Mucosa of descending colon (tissue), 3 donors: ENCODE measurements around the gene EIF4G3. TPM values are rescaled to one million over a fixed set of nuclear protein-coding genes. Genes with fewer than 3 reads are reported as not detected.

Experiments
- ATAC-seq: fragments of 200-7000 bp; cut with Tn5 transposase; one replicate; pipeline ENCODE4 v1.9.1; 2020; ENCODE audit warnings: mild to moderate bottlenecking, moderate library complexity
- DNase-seq, 3 donors: peaks; one replicate each; pipeline ENCODE4 v3.0.0-alpha.2; 2020
- H3K36me3 ChIP-seq: fragments of 200-600 bp; one replicate; pipeline ENCODE4 v1.8.0; 2021; ENCODE audit warnings: low read depth, mild to moderate bottlenecking
- H3K4me1 ChIP-seq: fragments of 200-600 bp; one replicate; pipeline ENCODE4 v1.8.0; 2021; ENCODE audit warnings: low read depth, mild to moderate bottlenecking
- H3K4me3 ChIP-seq: fragments of 200-600 bp; one replicate; pipeline ENCODE4 v1.8.0; 2021; ENCODE audit warnings: mild to moderate bottlenecking
- H3K9me3 ChIP-seq: fragments of 200-600 bp; one replicate; pipeline ENCODE4 v1.8.0; 2021; ENCODE audit warnings: mild to moderate bottlenecking
- CTCF ChIP-seq: fragments of 200-600 bp; IDR thresholded peaks from one replicate; pipeline ENCODE4 v1.8.0; 2022; ENCODE audit warnings: antibody characterized with exemption, mild to moderate bottlenecking
- intact Hi-C, 2 donors: fragments of 100-400 bp; cut with DNase I in 1 of 2; cut with micrococcal nuclease in 1 of 2; formaldehyde crosslinking; loops; one replicate each; pipeline versions ENCODE4 v1.11.0 to v1.11.1; 2022; cut with DNase I, micrococcal nuclease
- total RNA-seq, 3 donors: library from RNA; stranded (reverse); fragmentation: NEBNext Ultra II Directional in 2 of 3; extraction: Animal tissue kit (Norgen Biotek cat#: 25700) in 2 of 3; gene quantifications; one replicate each; pipeline versions ENCODE4 v1.2.1 to v1.2.4, GENCODE V29; 2021 to 2023
- donor health status: DM: no; HTN: no; CAD: no; lungs with moderate emphysema.
- donor health status: DM: no; HTN: no; CAD: no.
- donor health status: DM: no; HTN: yes; CAD: no.

Gene EIF4G3
- total RNA-seq, 3 donors from 2014 or later: 59.5 to 106 (median 90.8) TPM

GRCh38 chr1:21161842-21162241 lies 14.9 kb downstream of the EIF4G3 start:
- no peak for TF ChIP-seq CTCF
- intact Hi-C loops: no loop called here
- no peaks in the 10 kb centered on the region for H3K36me3 ChIP-seq
- DNase-seq: no peak
- H3K4me3 ChIP-seq: no peak overlapping the region
- no peak for ATAC-seq
- no peaks in the 10 kb centered on the region for H3K9me3 ChIP-seq
- H3K4me1 ChIP-seq: no peaks in the 10 kb centered on the region

- no peaks in the 10 kb centered on the region for H3K36me3 ChIP-seq
- ATAC-seq: no peak
- no peak for TF ChIP-seq CTCF
- no peak overlapping the region for H3K4me3 ChIP-seq
- DNase-seq: no peak
- no peaks in the 10 kb centered on the region for H3K4me1 ChIP-seq
- intact Hi-C loops: no loop called here
- no peaks in the 10 kb centered on the region for H3K9me3 ChIP-seq
These were observed 16.4 kb downstream of the EIF4G3 start for GRCh38 chr1:21160263-21160796.

- intact Hi-C loops: no loop called here
- TF ChIP-seq CTCF: no peak
- Histone ChIP-seq H3K4me3 (no peak overlapping the region), H3K36me3 (no peaks in the 10 kb centered on the region), H3K4me1 (no peaks in the 10 kb centered on the region), H3K9me3 (no peaks in the 10 kb centered on the region)
- DNase-seq: no peak
- no peak for ATAC-seq
These were observed 18.8 kb downstream of the EIF4G3 start for GRCh38 chr1:21157868-21158267.

GRCh38 chr1:21157054-21157453 lies 19.6 kb downstream of the EIF4G3 start:
- DNase-seq (no peak), ATAC-seq (no peak)
- Histone ChIP-seq H3K4me3 (no peak overlapping the region), H3K9me3 (no peaks in the 10 kb centered on the region), H3K36me3 (no peaks in the 10 kb centered on the region), H3K4me1 (no peaks in the 10 kb centered on the region)
- intact Hi-C loops: no loop called here
- TF ChIP-seq CTCF: no peak

GRCh38 chr1:21156019-21156418 lies 20.7 kb downstream of the EIF4G3 start:
- intact Hi-C loops: no loop called here
- TF ChIP-seq CTCF: no peak

GRCh38 chr1:21154717-21155116 lies 22.0 kb downstream of the EIF4G3 start:
- H3K36me3 ChIP-seq: no peaks in the 10 kb centered on the region
- H3K4me3 ChIP-seq: no peak overlapping the region
- TF ChIP-seq CTCF: no peak
- no peaks in the 10 kb centered on the region for H3K9me3 ChIP-seq
- ATAC-seq (no peak), DNase-seq (no peak)
- peaks cover 9% of the 10 kb centered on the region for H3K4me1 ChIP-seq
- intact Hi-C loops: no loop called here

More at GRCh38 chr1:21156019-21156418, 20.7 kb downstream of the EIF4G3 start:
- Histone ChIP-seq H3K4me3 (no peak overlapping the region), H3K4me1 (no peaks in the 10 kb centered on the region), H3K36me3 (no peaks in the 10 kb centered on the region), H3K9me3 (no peaks in the 10 kb centered on the region)
- no peak for ATAC-seq
- no peak for DNase-seq
